ENCODE data around the gene SLC1A3. TPM values are rescaled to one million over a fixed set of nuclear protein-coding genes. Genes with fewer than 3 reads are reported as not detected.

Gene SLC1A3
- total and polyA plus RNA-seq, 4 experiments from 2014 or later, result 1.3 to 2.3 TPM; not detected in 2

- no peaks in the 10 kb centered on the region for H3K4me1 Mint-ChIP-seq
- peaks cover 8 to 12% of the 10 kb centered on the region in 2 donors for H3K27me3 Mint-ChIP-seq
- no peaks in the 10 kb centered on the region for H3K36me3 ChIP-seq (ENCODE audit: insufficient read depth, low read length)
- no peak overlapping the region for H3K27ac ChIP-seq (ENCODE audit: low read depth, low read length)
- H3K27ac Mint-ChIP-seq, result no peak overlapping the region
- H3K4me3 Mint-ChIP-seq, result no peak overlapping the region
- no peaks in the 10 kb centered on the region for H3K36me3 Mint-ChIP-seq
- H3K27me3 ChIP-seq (ENCODE audit: insufficient read depth, low read length), result no peaks in the 10 kb centered on the region
- CTCF ChIA-PET (ENCODE audit: partially characterized antibody), result no interaction called here
- peaks cover 0 to 4% (median 0%) of the 10 kb centered on the region in 8 donors for H3K9me3 Mint-ChIP-seq
- no peaks in the 10 kb centered on the region for H3K4me1 ChIP-seq (ENCODE audit: insufficient read depth, low read length)
- DNase-seq, result no peak
- intact Hi-C loops (cut with micrococcal nuclease), result no loop called here
- H3K4me3 ChIP-seq (ENCODE audit: low read length in 2 of 2), result no peak overlapping the region
- POLR2A ChIA-PET (ENCODE audit: partially characterized antibody), result no interaction called here
- H3K9me3 ChIP-seq (ENCODE audit: control insufficient read depth in 1 of 2, low read length in 2 of 2), result no peaks in the 10 kb centered on the region
Observed at GRCh38 chr5:36666986-36667385, 60.6 kb downstream of the SLC1A3 start.

GRCh38 chr5:36667824-36668223 is 61.4 kb downstream of the SLC1A3 start:
- Mint-ChIP-seq H3K9me3 (peaks cover 0 to 4% (median 0%) of the 10 kb centered on the region in 8 donors), H3K27ac (no peak overlapping the region), H3K36me3 (no peaks in the 10 kb centered on the region), H3K4me3 (no peak overlapping the region), H3K4me1 (no peaks in the 10 kb centered on the region), H3K27me3 (peaks cover 8 to 12% of the 10 kb centered on the region in 2 donors)
- no peak overlapping the region for H3K27ac ChIP-seq (ENCODE audit: low read depth, low read length)
- no peaks in the 10 kb centered on the region for H3K4me1 ChIP-seq (ENCODE audit: insufficient read depth, low read length)
- H3K9me3 ChIP-seq (ENCODE audit: control insufficient read depth in 1 of 2, low read length in 2 of 2), result no peaks in the 10 kb centered on the region
- DNase-seq, result no peak
- no peak overlapping the region for H3K4me3 ChIP-seq (ENCODE audit: low read length in 2 of 2)
- POLR2A ChIA-PET (ENCODE audit: partially characterized antibody), result no interaction called here
- H3K27me3 ChIP-seq (ENCODE audit: insufficient read depth, low read length), result no peaks in the 10 kb centered on the region
- H3K36me3 ChIP-seq (ENCODE audit: insufficient read depth, low read length), result no peaks in the 10 kb centered on the region
- CTCF ChIA-PET (ENCODE audit: partially characterized antibody), result no interaction called here
- intact Hi-C loops (cut with micrococcal nuclease), result no loop called here

- Mint-ChIP-seq H3K36me3 (no peaks in the 10 kb centered on the region), H3K9me3 (peaks cover 0 to 4% (median 0%) of the 10 kb centered on the region in 8 donors), H3K4me3 (no peak overlapping the region), H3K27me3 (peaks cover 5 to 9% of the 10 kb centered on the region in 2 donors), H3K27ac (no peak overlapping the region), H3K4me1 (no peaks in the 10 kb centered on the region)
- no peak for DNase-seq
- intact Hi-C loops (cut with micrococcal nuclease), result no loop called here
- Histone ChIP-seq H3K36me3 (ENCODE audit: insufficient read depth, low read length) (no peaks in the 10 kb centered on the region), H3K4me1 (ENCODE audit: insufficient read depth, low read length) (no peaks in the 10 kb centered on the region), H3K9me3 (ENCODE audit: control insufficient read depth in 1 of 2, low read length in 2 of 2) (no peaks in the 10 kb centered on the region), H3K4me3 (ENCODE audit: low read length in 2 of 2) (no peak overlapping the region), H3K27me3 (ENCODE audit: insufficient read depth, low read length) (no peaks in the 10 kb centered on the region), H3K27ac (ENCODE audit: low read depth, low read length) (no peak overlapping the region)
- ChIA-PET POLR2A (ENCODE audit: partially characterized antibody) (no interaction called here), CTCF (ENCODE audit: partially characterized antibody) (interaction anchor here (0.6 to 1.3 kb wide), 2 partner anchors 26 to 589 kb away, joined by 3 read pairs; no protein-coding TSS in a partner anchor)
Observed at GRCh38 chr5:36669015-36669651, 62.7 kb downstream of the SLC1A3 start.

DNA sequence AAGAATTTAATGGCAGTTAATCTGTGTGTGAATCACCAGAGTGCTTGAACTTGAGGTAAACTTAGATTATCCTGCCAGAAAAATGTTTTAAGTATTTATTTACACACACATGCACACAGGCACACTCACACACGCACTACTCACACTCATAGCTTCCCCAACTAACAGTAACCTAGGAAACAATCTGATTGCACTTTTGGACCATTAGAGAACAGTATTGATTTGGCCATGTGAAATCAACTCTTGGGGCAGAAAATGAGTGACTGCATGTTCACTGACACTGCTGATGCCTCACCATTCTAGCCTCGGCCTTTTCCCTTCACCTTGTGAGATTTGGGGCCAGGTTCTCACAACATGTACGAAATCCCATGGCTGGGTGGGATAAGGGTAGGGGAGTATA is 64.1 kb downstream of the SLC1A3 start:
- Histone ChIP-seq H3K36me3 (ENCODE audit: insufficient read depth, low read length) (no peaks in the 10 kb centered on the region), H3K27ac (ENCODE audit: low read depth, low read length) (no peak overlapping the region), H3K9me3 (ENCODE audit: control insufficient read depth in 1 of 2, low read length in 2 of 2) (no peaks in the 10 kb centered on the region), H3K27me3 (ENCODE audit: insufficient read depth, low read length) (no peaks in the 10 kb centered on the region), H3K4me3 (ENCODE audit: low read length in 2 of 2) (no peak overlapping the region), H3K4me1 (ENCODE audit: insufficient read depth, low read length) (no peaks in the 10 kb centered on the region)
- H3K4me1 Mint-ChIP-seq, result no peaks in the 10 kb centered on the region
- intact Hi-C loops (cut with micrococcal nuclease), result no loop called here
- peaks cover 1 to 9% of the 10 kb centered on the region in 2 donors for H3K27me3 Mint-ChIP-seq
- CTCF ChIA-PET (ENCODE audit: partially characterized antibody), result interaction anchor here (1.3 to 1.5 kb wide), 2 partner anchors 21 to 25 kb away, joined by 3 to 6 read pairs; no protein-coding TSS in a partner anchor
- H3K9me3 Mint-ChIP-seq, result peaks cover 0 to 4% (median 0%) of the 10 kb centered on the region in 8 donors
- POLR2A ChIA-PET (ENCODE audit: partially characterized antibody), result no interaction called here
- no peaks in the 10 kb centered on the region for H3K36me3 Mint-ChIP-seq
- H3K27ac Mint-ChIP-seq, result no peak overlapping the region
- DNase-seq, result no peak
- no peak overlapping the region for H3K4me3 Mint-ChIP-seq

- peaks cover 1 to 8% of the 10 kb centered on the region in 2 donors for H3K27me3 Mint-ChIP-seq
- no peaks in the 10 kb centered on the region for H3K9me3 ChIP-seq (ENCODE audit: control insufficient read depth in 1 of 2, low read length in 2 of 2)
- no peaks in the 10 kb centered on the region for H3K4me1 ChIP-seq (ENCODE audit: insufficient read depth, low read length)
- H3K36me3 Mint-ChIP-seq, result no peaks in the 10 kb centered on the region
- no peak overlapping the region for H3K27ac Mint-ChIP-seq
- H3K36me3 ChIP-seq (ENCODE audit: insufficient read depth, low read length), result no peaks in the 10 kb centered on the region
- H3K27me3 ChIP-seq (ENCODE audit: insufficient read depth, low read length), result no peaks in the 10 kb centered on the region
- DNase-seq, result no peak
- H3K27ac ChIP-seq (ENCODE audit: low read depth, low read length), result no peak overlapping the region
- peaks cover 0 to 2% (median 0%) of the 10 kb centered on the region in 8 donors for H3K9me3 Mint-ChIP-seq
- CTCF ChIA-PET (ENCODE audit: partially characterized antibody), result interaction anchor here (1.6 kb wide), 1 partner anchor 15 kb away, joined by 5 read pairs; no protein-coding TSS in a partner anchor
- POLR2A ChIA-PET (ENCODE audit: partially characterized antibody), result no interaction called here
- H3K4me3 ChIP-seq (ENCODE audit: low read length in 2 of 2), result no peak overlapping the region
- H3K4me1 Mint-ChIP-seq, result no peaks in the 10 kb centered on the region
- intact Hi-C loops (cut with micrococcal nuclease), result no loop called here
- H3K4me3 Mint-ChIP-seq, result no peak overlapping the region
Observed at GRCh38 chr5:36675282-36675681, 68.9 kb downstream of the SLC1A3 start.

- Histone ChIP-seq H3K36me3 (ENCODE audit: insufficient read depth, low read length) (no peaks in the 10 kb centered on the region), H3K27ac (ENCODE audit: low read depth, low read length) (no peak overlapping the region), H3K27me3 (ENCODE audit: insufficient read depth, low read length) (no peaks in the 10 kb centered on the region), H3K4me3 (ENCODE audit: low read length in 2 of 2) (no peak overlapping the region), H3K9me3 (ENCODE audit: control insufficient read depth in 1 of 2, low read length in 2 of 2) (no peaks in the 10 kb centered on the region), H3K4me1 (ENCODE audit: insufficient read depth, low read length) (no peaks in the 10 kb centered on the region)
- Mint-ChIP-seq H3K36me3 (no peaks in the 10 kb centered on the region), H3K27me3 (peaks cover 3 to 11% of the 10 kb centered on the region in 2 donors), H3K27ac (no peak overlapping the region), H3K4me3 (no peak overlapping the region), H3K9me3 (peaks cover 0 to 2% (median 0%) of the 10 kb centered on the region in 8 donors), H3K4me1 (no peaks in the 10 kb centered on the region)
- ChIA-PET CTCF (ENCODE audit: partially characterized antibody) (interaction anchor here (2.1 kb wide), 1 partner anchor 11 kb away, joined by 7 read pairs; no protein-coding TSS in a partner anchor), POLR2A (ENCODE audit: partially characterized antibody) (no interaction called here)
- intact Hi-C loops (cut with micrococcal nuclease), result no loop called here
- DNase-seq, result no peak
Observed at GRCh38 chr5:36679221-36679989, 73.0 kb downstream of the SLC1A3 start.

DNA sequence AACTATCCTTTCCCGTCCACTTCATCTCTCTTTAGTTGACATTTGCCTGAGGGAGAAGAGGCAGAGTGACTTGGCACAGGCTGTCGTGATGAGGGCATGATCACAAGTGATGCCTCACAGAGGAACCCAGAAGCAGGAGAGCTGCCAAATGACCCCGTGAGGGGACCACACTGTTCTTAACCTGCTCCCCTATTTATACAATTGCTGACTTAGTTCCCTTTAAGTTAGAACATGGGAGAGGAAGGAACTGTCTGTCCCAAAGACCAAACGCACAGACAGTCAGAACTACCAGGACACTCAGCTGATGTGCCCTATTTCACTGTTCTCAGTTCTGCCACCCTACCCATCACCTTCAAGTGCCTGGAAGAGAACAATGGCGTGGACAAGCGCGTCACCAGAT is 73.7 kb downstream of the SLC1A3 start:
- no peaks in the 10 kb centered on the region for H3K4me1 Mint-ChIP-seq
- intact Hi-C loops (cut with micrococcal nuclease), result no loop called here
- Histone ChIP-seq H3K27ac (ENCODE audit: low read depth, low read length) (no peak overlapping the region), H3K9me3 (ENCODE audit: control insufficient read depth in 1 of 2, low read length in 2 of 2) (no peaks in the 10 kb centered on the region), H3K27me3 (ENCODE audit: insufficient read depth, low read length) (no peaks in the 10 kb centered on the region), H3K36me3 (ENCODE audit: insufficient read depth, low read length) (no peaks in the 10 kb centered on the region), H3K4me3 (ENCODE audit: low read length in 2 of 2) (no peak overlapping the region), H3K4me1 (ENCODE audit: insufficient read depth, low read length) (no peaks in the 10 kb centered on the region)
- ChIA-PET CTCF (ENCODE audit: partially characterized antibody) (interaction anchor here (2.1 kb wide), 1 partner anchor 11 kb away, joined by 7 read pairs; no protein-coding TSS in a partner anchor), POLR2A (ENCODE audit: partially characterized antibody) (no interaction called here)
- DNase-seq, result no peak
- H3K4me3 Mint-ChIP-seq, result no peak overlapping the region
- H3K27me3 Mint-ChIP-seq, result peaks cover 6 to 11% of the 10 kb centered on the region in 2 donors
- H3K9me3 Mint-ChIP-seq, result peaks cover 0 to 2% (median 0%) of the 10 kb centered on the region in 8 donors
- H3K27ac Mint-ChIP-seq, result no peak overlapping the region
- H3K36me3 Mint-ChIP-seq, result no peaks in the 10 kb centered on the region

Data from CD4-positive, alpha-beta memory T cell (primary cell).